ENCODE results near the gene S100Z. TPM values are rescaled to one million over a fixed set of nuclear protein-coding genes. Genes with fewer than 3 reads are reported as not detected.
"Not testable (repeated sequence)": the region's sequence is repeated elsewhere in the genome, so short reads cannot be mapped to it uniquely, and the experiment has no call there.

Gene S100Z
- total and polyA plus RNA-seq, 10 of the 15 experiments (the other 5 are each of a cell fraction or from before 2014, with no cell fraction given) = 0.12 to 0.51 (median 0.30) TPM; not detected in 2

DNA sequence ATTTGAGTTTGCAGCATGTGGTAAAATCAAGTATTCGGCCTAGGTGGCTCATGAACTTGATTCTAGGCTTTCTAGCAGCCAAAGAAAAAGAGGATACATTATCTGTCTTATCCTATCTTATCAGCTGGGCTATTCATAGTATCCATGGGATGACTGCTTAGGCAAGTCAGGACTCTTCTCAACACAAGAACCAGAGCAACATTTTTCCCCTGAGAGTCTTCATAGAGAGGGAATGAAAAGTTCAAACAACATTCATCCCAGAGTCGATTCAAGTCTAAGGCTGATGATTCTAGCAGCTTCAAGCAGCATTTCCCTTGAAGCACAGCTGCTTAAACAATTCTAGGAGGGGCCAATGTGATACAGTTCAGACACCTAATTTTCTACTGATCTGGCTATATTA is 3.0 kb downstream of the S100Z start:
- Histone ChIP-seq H3K27me3 (replicated peaks in 1 of 2; ENCODE audit: control insufficient read depth in 2 of 2, insufficient read depth in 2 of 2, low read length in 1 of 2) (no peaks in the 10 kb centered on the region), H3K36me3 (ENCODE audit: control insufficient read depth in 2 of 2, insufficient read depth in 2 of 2, low read length in 1 of 2) (no peaks in the 10 kb centered on the region), H3K79me2 (ENCODE audit: control insufficient read depth, insufficient read depth, low read length) (no peaks in the 10 kb centered on the region), H3K27ac (ENCODE audit: control insufficient read depth, insufficient read depth) (no peak overlapping the region), H4K20me1 (ENCODE audit: control insufficient read depth, insufficient read depth) (no peaks in the 10 kb centered on the region), H2AFZ (ENCODE audit: control insufficient read depth, low read depth, low read length) (no peak overlapping the region), H3K4me1 (ENCODE audit: control insufficient read depth, insufficient read depth, low read length) (peaks cover 4% of the 10 kb centered on the region; the same call in 1 of the 2 replicates), H3K9me3 (replicated peaks; ENCODE audit: control insufficient read depth, insufficient read depth, low read length) (no peaks in the 10 kb centered on the region), H3K4me3 (no peak overlapping the region), H3K9ac (ENCODE audit: control insufficient read depth, insufficient read depth, low read length) (no peak overlapping the region), H3K4me2 (ENCODE audit: control insufficient read depth, insufficient read depth) (no peak overlapping the region)
- ChIA-PET SMC1A (ENCODE audit: uncharacterized antibody, unreplicated experiment) (no interaction called here), CTCF (no interaction called here), POLR2A (no interaction called here), RAD21 (ENCODE audit: unreplicated experiment) (no interaction called here)
- in situ Hi-C loops (cut with MboI) (no loop called here), intact Hi-C loops (cut with micrococcal nuclease; ENCODE audit: unreplicated experiment) (no loop called here)
- BruUV-seq (replicated peaks) = no TSS peak
- DNase-seq (ENCODE audit: low read depth, low spot score) = no peak
- WGBS (ENCODE audit: insufficient coverage, insufficient replicate concordance, low lambda C conversion rate, missing lambda C conversion rate) = 31% methylated on average over 2 of the region's 2 CpGs
- TF ChIP-seq NR2C2 (IDR thresholded peaks at IDR 0.05; ENCODE audit: borderline replicate concordance, control insufficient read depth, insufficient read length, low read depth) (no peak), POLR2A (IDR thresholded peaks at IDR 0.05; ENCODE audit: low read depth, low read length) (no peak), ZSCAN29 (IDR thresholded peaks at IDR 0.05) (no peak)
- no peak for ATAC-seq
- no peak for FAIRE-seq

DNA sequence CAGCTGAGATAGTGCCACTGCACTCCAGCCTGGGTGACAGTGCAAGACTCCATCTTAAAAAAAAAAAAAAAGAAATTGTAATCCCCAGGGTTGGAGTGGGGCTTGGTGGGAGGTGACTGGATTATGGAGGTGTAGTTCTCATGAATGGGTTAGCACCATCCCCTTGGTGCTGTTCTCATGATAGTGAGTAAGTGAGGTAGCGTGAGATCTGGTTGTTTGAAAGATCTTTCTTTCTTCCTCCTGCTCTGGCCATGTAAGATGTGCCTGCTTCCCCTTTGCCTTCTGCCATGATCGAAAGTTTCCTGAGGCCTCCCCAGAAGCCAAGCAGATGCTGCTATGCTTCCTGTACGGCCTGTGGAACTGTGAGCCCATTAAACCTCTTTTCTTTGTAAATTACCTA is 3.9 kb downstream of the S100Z start:
- CTCF ChIA-PET; H3K4me2 ChIP-seq (ENCODE audit: control insufficient read depth, insufficient read depth); H3K4me1 ChIP-seq (ENCODE audit: control insufficient read depth, insufficient read depth, low read length); SMC1A ChIA-PET (ENCODE audit: uncharacterized antibody, unreplicated experiment); H3K27ac ChIP-seq (ENCODE audit: control insufficient read depth, insufficient read depth); H3K27me3 ChIP-seq (replicated peaks in 1 of 2; ENCODE audit: control insufficient read depth in 2 of 2, insufficient read depth in 2 of 2, low read length in 1 of 2); H4K20me1 ChIP-seq (ENCODE audit: control insufficient read depth, insufficient read depth); RAD21 ChIA-PET (ENCODE audit: unreplicated experiment); H3K4me3 ChIP-seq; FAIRE-seq; DNase-seq (ENCODE audit: low read depth, low spot score); intact Hi-C loops (cut with micrococcal nuclease; ENCODE audit: unreplicated experiment); H2AFZ ChIP-seq (ENCODE audit: control insufficient read depth, low read depth, low read length); POLR2A ChIA-PET; H3K9ac ChIP-seq (ENCODE audit: control insufficient read depth, insufficient read depth, low read length); H3K36me3 ChIP-seq (ENCODE audit: control insufficient read depth in 2 of 2, insufficient read depth in 2 of 2, low read length in 1 of 2); ATAC-seq; in situ Hi-C loops (cut with MboI); H3K9me3 ChIP-seq (replicated peaks; ENCODE audit: control insufficient read depth, insufficient read depth, low read length); H3K79me2 ChIP-seq (ENCODE audit: control insufficient read depth, insufficient read depth, low read length); BruUV-seq (replicated peaks): not testable (repeated sequence)
- WGBS (ENCODE audit: insufficient coverage, insufficient replicate concordance, low lambda C conversion rate, missing lambda C conversion rate) = 81% methylated on average over 2 of the region's 3 CpGs
